GOT3 (cell line): Measurements from ENCODE around the gene KRTAP19-4.
"Not testable (repeated sequence)": the region's sequence is repeated elsewhere in the genome, so short reads cannot be mapped to it uniquely, and the experiment has no call there.

Experiments used
- DNase-seq: peaks from one replicate; lab custom pipeline; 2025; ENCODE audit warnings: mixed read lengths; lab: John Stamatoyannopoulos, UW

KRTAP19-4 gene, protein sequence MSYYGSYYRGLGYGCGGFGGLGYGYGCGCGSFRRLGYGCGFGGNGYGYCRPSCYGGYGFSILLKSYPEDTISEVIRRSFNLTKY

DNA sequence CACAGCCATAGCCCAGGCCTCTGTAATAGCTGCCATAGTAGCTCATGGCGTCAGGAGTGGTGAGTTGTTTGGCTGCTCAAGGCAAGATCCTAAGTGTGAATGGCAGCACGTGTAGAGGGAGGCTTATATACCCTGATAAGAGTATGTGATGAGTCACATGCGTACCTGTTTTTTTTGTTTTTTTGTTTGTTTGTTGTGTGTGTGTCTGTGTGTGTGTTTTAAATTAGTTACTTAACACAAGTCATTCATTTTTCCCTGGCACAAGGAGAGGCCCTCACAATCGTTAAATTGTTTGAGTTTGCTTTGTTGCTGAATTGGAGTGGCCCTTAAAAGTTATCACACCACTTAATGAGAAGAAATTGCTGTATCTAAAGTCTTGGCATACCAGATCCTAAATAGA, at the start of gene KRTAP19-4:
Gene KRTAP19-4, minus strand, starts transcription at position 101 of the 400 bp plus-strand sequence. Its CDS starts 55 bp downstream, at position 46.
- no peak for DNase-seq

DNA sequence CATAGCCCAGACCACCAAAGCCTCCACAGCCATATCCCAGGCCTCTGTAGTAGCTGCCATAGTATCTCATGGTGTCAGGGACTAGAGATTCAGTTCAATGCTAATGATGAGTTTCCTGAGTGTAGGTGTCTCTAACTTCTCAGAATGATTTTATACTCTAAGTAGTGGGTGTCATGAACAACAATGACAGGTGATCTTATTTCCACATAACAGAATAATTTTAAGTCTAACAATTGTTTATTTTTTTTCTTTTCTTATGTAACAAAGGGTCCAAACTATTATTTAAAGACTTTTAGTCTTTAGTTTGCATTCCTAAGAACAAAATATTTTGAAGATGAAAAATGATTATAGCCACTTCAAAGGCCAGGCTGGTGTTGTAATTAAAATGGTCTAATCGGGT, 44.8 kb upstream of the KRTAP19-4 start, which contains the start of gene KRTAP19-6:
Gene KRTAP19-6, minus strand, starts transcription at position 101 of the 400 bp plus-strand sequence. Its CDS starts 31 bp downstream, at position 70.
- no peak for DNase-seq

- DNase-seq, result no peak
These were observed 21.9 kb upstream of the KRTAP19-4 start for GRCh38 chr21:30518876-30519275.

- DNase-seq, result no peak
These were observed 18.7 kb upstream of the KRTAP19-4 start for GRCh38 chr21:30515681-30516080.

GRCh38 chr21:30505621-30506205, 8.7 kb upstream of the KRTAP19-4 start:
- not testable (repeated sequence) for DNase-seq

DNA sequence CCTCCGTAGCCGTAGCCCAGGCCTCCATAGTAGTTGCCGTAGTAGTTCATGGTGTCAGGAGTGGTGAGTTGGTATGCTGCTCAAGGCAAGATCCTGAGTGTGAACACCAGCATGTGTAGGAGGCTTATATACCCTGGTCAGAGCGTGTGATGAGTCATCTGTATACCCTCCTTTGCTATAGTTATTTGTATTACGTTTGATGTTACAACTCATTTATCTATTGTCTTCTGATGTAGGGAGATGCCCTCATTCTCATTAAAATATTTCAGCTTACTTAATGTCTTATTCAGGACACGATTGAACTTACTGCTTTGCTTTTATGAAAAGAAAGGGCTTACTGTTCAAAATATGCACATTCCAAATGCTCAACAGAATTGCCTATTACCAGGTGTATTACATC, 5.1 kb upstream of the KRTAP19-4 start, which contains the start of gene KRTAP19-5:
Gene KRTAP19-5, minus strand, starts transcription at position 101 of the 400 bp plus-strand sequence. Its CDS starts 51 bp downstream, at position 50.
- no peak for DNase-seq

GRCh38 chr21:30491963-30492428, 5.0 kb downstream of the KRTAP19-4 start, which contains the start of gene KRTAP19-3:
Gene KRTAP19-3 (minus strand): TSS chr21:30492013. CDS start chr21:30491957, 56 bp downstream.
- no peak for DNase-seq

GRCh38 chr21:30487336-30487735, 9.6 kb downstream of the KRTAP19-4 start, which contains the start of gene KRTAP19-2:
Gene KRTAP19-2 (minus strand): TSS chr21:30487436. CDS start chr21:30487348, 88 bp downstream.
- DNase-seq, result no peak

DNA sequence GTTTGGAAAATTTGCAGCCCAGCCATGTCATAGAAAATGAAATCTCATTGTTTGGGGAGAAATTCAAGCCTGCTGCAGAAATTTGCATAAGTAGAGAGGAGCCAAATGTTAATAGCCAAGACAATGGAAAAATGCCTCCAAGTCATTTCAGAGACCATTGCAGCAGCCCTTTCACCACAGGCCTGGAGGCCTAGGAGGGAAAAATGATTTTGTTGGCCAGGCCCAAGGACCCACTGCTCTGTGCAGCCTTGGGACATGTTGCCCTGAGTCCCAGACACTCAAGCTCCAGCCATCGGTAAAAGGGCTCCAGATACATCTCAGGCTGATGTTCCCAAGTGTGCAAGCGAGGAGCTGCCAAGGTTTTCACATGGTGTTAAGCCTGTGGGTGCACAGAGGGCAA, 10.8 kb downstream of the KRTAP19-4 start:
- no peak for DNase-seq

- no peak for DNase-seq
These were observed 14.8 kb downstream of the KRTAP19-4 start for GRCh38 chr21:30482130-30482529.

GRCh38 chr21:30480145-30480544, 16.8 kb downstream of the KRTAP19-4 start, which contains the start of gene KRTAP19-1:
Gene KRTAP19-1 (minus strand): TSS chr21:30480367. CDS start chr21:30480317, 50 bp downstream.
- no peak for DNase-seq

DNA sequence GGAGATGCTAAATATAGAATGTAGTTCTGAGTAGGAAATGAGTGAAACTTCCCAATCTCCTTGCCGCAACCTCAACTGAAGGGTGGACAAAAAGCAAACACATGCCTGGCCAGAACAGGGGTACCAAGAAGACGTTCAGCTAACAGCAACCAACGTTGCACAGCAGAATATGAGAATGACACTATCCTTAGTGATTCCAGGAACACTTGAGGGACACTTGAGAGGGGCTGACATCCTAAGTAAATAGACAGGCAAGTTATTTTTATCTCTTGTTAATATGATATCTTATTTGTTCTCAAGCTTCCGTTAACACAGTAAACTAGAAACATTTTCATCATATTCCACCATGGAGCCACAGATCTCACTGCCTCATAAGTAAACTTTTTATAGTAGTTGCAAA, 17.7 kb downstream of the KRTAP19-4 start:
- no peak for DNase-seq

DNA sequence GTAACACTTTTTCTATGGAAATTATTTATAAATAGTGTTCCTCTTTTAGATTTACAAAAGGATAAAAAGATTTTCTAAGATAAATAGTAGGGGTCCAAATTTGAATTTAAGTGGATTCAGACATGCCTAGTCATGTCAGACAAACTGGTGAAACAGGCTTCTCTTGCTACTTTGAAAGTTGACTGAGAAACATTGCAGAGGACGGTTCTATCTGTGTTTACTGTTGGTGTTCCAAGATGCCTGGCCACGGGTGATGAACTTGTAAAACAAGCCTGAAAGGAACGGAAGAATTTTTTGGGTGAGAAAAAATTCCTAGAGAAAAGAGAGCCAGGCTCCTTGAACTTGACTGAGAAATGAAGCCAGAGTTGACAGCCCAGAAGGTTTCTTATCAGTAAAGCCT, 19.0 kb downstream of the KRTAP19-4 start:
- no peak for DNase-seq

DNA sequence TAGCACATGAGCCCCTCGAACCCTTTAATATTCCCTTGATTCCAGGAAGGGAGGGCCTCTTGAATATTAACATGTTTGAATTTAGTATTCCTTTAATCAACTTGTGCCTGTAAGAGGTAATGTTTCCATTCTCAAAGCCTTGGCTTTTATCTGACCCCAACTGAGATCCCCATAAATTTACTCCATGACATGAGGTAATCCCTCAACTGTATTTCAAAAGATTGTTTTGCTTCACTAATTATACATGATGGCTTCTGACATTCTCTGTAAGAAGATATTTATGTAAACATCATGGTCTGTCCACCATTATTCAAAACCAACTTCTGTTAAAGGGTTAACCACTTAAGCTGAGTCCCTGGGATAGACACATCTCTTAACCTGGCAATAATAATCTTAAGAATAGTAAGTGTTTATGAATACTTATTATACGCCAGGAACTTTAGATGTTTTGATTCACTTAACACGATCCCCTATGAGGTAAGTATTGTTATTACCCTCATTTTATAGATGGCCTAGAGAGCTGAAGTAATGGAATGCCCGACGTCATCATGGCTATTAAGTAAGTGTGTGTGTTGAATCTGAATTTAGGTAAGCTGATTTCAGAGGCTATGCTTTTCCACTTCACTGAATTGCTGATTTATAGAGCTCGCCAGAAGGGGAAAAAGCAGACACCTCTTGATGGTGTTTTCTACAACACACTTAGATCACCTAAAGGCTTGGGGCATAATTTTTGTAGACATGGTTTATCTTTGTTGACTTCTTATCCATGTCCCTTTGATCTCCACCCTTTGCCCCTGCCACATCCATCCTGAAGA, 27.9 kb downstream of the KRTAP19-4 start:
- DNase-seq, result no peak

- DNase-seq, result no peak
These were observed 33.3 kb downstream of the KRTAP19-4 start for GRCh38 chr21:30463713-30464112.

DNA sequence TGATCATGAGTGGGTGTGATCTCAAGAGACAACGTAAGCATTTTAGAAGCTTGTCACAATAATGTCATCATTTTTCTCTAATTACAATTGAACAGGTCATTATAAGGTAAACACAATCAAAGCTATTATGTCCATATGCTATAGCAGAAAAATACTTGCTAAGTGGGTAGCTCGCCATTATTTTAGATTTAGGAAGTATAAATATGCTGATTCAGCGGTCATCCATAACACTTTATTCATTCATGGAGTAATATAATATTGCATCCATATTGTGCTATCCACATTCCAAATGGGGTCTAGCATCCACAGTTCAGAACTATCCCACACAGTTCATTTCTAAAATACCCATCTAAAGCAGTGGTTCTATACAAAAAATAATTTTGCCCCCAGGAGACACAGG, 48.5 kb downstream of the KRTAP19-4 start:
- DNase-seq, result no peak

GRCh38 chr21:30447056-30447455, 49.9 kb downstream of the KRTAP19-4 start:
- no peak for DNase-seq
